GM12865 (cell line): ENCODE results near the gene DIPK1A.

Experiments used
- DNase-seq: peaks from one replicate; pipeline ENCODE4 v3.0.0; 2010; ENCODE audit warnings: low read depth
- H3K4me3 ChIP-seq: 2 replicates; pipeline ENCODE4 v1.5.1; 2011; ENCODE audit warnings: mild to moderate bottlenecking, low read depth, low read length, control low read depth
- CTCF ChIP-seq: IDR thresholded peaks from 2 replicates; pipeline ENCODE4 v1.5.1; 2011; ENCODE audit warnings: low read length, control low read depth, low read depth, inconsistent platforms; ENCODE audit not compliant: insufficient read depth; ENCODE audit errors: missing control alignments

The DIPK1A gene

DNA sequence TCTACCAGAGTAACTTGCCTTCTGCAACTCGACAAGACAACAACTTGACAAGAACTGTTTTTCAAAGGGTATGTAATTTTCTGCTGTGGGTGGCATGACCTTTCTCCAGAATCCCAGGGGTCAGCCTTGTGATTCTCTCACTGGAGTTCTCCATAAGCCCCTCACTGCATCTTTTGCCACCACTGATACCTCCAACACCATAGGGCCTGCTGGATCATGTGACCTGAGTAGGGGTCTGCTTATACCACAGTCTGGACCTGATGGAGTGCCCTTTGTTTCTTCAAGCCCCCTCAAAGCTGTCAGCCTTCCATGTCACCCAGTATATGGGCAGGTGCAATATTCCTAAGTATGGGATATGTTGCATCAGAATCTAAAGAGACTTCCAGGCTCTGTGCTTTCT lies 31.6 kb upstream of the DIPK1A start:
- DNase-seq: no peak
- no peak overlapping the region for H3K4me3 ChIP-seq
- no peak for TF ChIP-seq CTCF

DNA sequence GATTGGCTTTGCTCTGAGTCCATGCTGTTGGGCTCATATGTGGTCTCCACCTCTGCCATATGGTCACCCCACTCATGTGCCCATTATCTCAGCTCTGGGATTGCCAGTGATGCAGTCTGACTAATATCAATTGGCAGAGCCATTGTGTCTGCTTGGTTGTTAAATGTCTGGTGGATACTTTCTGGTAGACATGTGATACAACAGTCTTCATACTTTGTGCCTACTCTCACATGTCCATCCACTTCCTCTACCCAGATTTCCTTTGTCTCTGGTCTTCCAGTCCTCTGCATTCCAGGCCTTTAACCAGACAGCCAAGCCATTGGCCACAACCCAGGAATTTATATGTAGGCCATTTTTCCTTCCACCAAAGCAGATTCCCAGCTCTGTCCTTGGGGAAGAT lies 30.8 kb upstream of the DIPK1A start:
- no peak for DNase-seq
- H3K4me3 ChIP-seq: no peak overlapping the region
- no peak for TF ChIP-seq CTCF

GRCh38 chr1:92990828-92991227 lies 29.6 kb upstream of the DIPK1A start:
- TF ChIP-seq CTCF: no peak
- no peak overlapping the region for H3K4me3 ChIP-seq
- peak; percentile 25 for DNase-seq

GRCh38 chr1:92989936-92990583 lies 28.8 kb upstream of the DIPK1A start:
- no peak for DNase-seq
- no peak overlapping the region for H3K4me3 ChIP-seq
- TF ChIP-seq CTCF: no peak

DNA sequence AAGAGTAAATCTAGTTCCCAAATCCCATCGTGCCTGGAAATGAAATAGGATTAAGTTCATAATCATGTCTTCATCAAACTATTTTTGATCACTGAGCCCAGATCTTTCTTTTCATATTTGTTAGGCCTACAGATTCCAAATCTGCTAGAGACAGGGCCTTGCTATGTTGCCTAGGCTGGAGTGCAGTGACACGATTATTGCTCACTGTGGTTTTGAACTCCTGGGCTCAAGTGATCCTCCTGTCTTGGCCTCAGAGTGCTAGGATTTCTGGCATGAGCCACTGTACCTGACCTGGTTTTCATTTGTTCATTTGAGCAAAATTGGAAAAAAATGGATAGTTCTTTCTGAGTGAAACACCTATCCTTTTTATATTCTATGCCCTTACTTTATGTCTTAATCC lies 28.0 kb upstream of the DIPK1A start:
- H3K4me3 ChIP-seq: no peak overlapping the region
- TF ChIP-seq CTCF: no peak
- DNase-seq: no peak

- DNase-seq: no peak
- TF ChIP-seq CTCF: no peak
- H3K4me3 ChIP-seq: no peak overlapping the region
These were observed 26.2 kb upstream of the DIPK1A start for GRCh38 chr1:92987462-92987861.

DNA sequence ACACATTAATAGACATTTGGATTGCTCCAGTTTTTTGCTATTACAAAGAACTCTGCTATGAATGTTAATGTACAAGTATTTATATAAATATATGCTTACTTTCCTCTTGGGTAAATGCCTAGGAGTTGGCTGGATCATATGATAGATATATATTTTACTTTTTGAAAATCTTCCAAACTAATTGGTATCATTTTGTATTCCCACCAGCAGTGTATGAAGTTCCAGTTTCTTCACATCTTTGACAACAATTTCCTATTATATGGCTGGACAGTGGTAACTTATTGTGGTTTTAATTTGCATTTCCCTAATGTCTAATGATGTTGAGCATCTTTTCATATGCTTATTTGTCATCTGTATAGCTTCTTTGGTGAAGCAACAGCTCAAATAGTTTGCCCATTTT lies 23.8 kb upstream of the DIPK1A start:
- no peak for DNase-seq
- no peak overlapping the region for H3K4me3 ChIP-seq
- no peak for TF ChIP-seq CTCF
